Stimulated activated naive CD4-positive, alpha-beta T cell treated with Interleukin-2 at 50 U/mL for 16 hours (primary cell): ENCODE measurements around the gene ARMH4.
"Not testable (repeated sequence)": the region's sequence is repeated elsewhere in the genome, so short reads cannot be mapped to it uniquely, and the experiment has no call there.

ENCODE experiments used
- DNase-seq: peaks from one replicate; lab custom pipeline; 2025; lab: John Stamatoyannopoulos, UW

The ARMH4 gene

GRCh38 chr14:58146399-58146798 lies 5.6 kb downstream of the ARMH4 start:
- DNase-seq: no peak

GRCh38 chr14:58145936-58146335 lies 6.1 kb downstream of the ARMH4 start:
- no peak for DNase-seq

GRCh38 chr14:58143106-58143505 lies 8.9 kb downstream of the ARMH4 start:
- DNase-seq: no peak

- no peak for DNase-seq
These were observed 10.1 kb downstream of the ARMH4 start for GRCh38 chr14:58141893-58142292.

GRCh38 chr14:58138714-58139482 lies 13.1 kb downstream of the ARMH4 start:
- no peak for DNase-seq

GRCh38 chr14:58138031-58138713 lies 13.8 kb downstream of the ARMH4 start:
- no peak for DNase-seq

GRCh38 chr14:58133739-58134138 lies 18.3 kb downstream of the ARMH4 start:
- DNase-seq: no peak

GRCh38 chr14:58131386-58131785 lies 20.6 kb downstream of the ARMH4 start:
- DNase-seq: no peak

- no peak for DNase-seq
These were observed 21.8 kb downstream of the ARMH4 start for GRCh38 chr14:58130116-58130782.

- no peak for DNase-seq
These were observed 22.8 kb downstream of the ARMH4 start for GRCh38 chr14:58129208-58129607.

GRCh38 chr14:58128416-58128815 lies 23.6 kb downstream of the ARMH4 start:
- DNase-seq: no peak

- DNase-seq: not testable (repeated sequence)
These were observed 29.5 kb downstream of the ARMH4 start for GRCh38 chr14:58122546-58122945.

- no peak for DNase-seq
These were observed 30.4 kb downstream of the ARMH4 start for GRCh38 chr14:58121530-58122186.

- no peak for DNase-seq
These were observed 32.6 kb downstream of the ARMH4 start for GRCh38 chr14:58119381-58119780.

GRCh38 chr14:58118097-58118815 lies 33.8 kb downstream of the ARMH4 start:
- no peak for DNase-seq

- DNase-seq: no peak
These were observed 42.3 kb downstream of the ARMH4 start for GRCh38 chr14:58109744-58110143.

- DNase-seq: no peak
These were observed 43.3 kb downstream of the ARMH4 start for GRCh38 chr14:58108717-58109116.

GRCh38 chr14:58107947-58108552 lies 44.0 kb downstream of the ARMH4 start:
- DNase-seq: no peak

GRCh38 chr14:58107041-58107440 lies 45.0 kb downstream of the ARMH4 start:
- no peak for DNase-seq

- DNase-seq: no peak
These were observed 45.6 kb downstream of the ARMH4 start for GRCh38 chr14:58106446-58106845.

- no peak for DNase-seq
These were observed 47.2 kb downstream of the ARMH4 start for GRCh38 chr14:58104808-58105207.
